IMR-90 (cell line): ENCODE results near the gene FUT1. TPM values are rescaled to one million over a fixed set of nuclear protein-coding genes. Genes with fewer than 3 reads are reported as not detected.

Experiments used
- ATAC-seq: fragments of 200-7000 bp; cut with Tn5 transposase; 2 replicates; pipeline ENCODE4 v1.9.1; 2020; ENCODE audit warnings: low read depth, mild to moderate bottlenecking, moderate library complexity
- BruUV-seq: library from RNA; stranded (reverse); fragments of 400-500 nt; replicated peaks from 2 replicates; lab custom pipeline; 2021; lab: Mats Ljungman, UMichigan
- CTCF ChIA-PET: fragments of 300-600 bp; formaldehyde crosslinking; extraction: SDS; loops from one replicate; lab custom pipeline; 2021; ENCODE audit warnings: antibody characterized with exemption; lab: Yijun Ruan, JAX
- POLR2A ChIA-PET: fragments of 300-600 bp; sonication (Branson Sonifier 250); formaldehyde crosslinking; loops from one replicate; lab custom pipeline; 2022; ENCODE audit warnings: antibody characterized with exemption; ENCODE audit not compliant: unreplicated experiment; lab: Charles Lee
- DNase-seq: peaks from one replicate; pipeline ENCODE4 v3.0.0; 2013
- H2AFZ ChIP-seq: replicated peaks from 2 replicates; pipeline ENCODE3; 2013; ENCODE audit warnings: low read length, mild to moderate bottlenecking; ENCODE audit not compliant: poor library complexity
- H2AK5ac ChIP-seq: 2 replicates; pipeline ENCODE4 v1.6.1; 2013; ENCODE audit warnings: low read depth, low read length, inconsistent platforms
- H2AK9ac ChIP-seq: replicated peaks from 2 replicates; pipeline ENCODE3; 2013; ENCODE audit warnings: mild to moderate bottlenecking, low read depth, low read length, moderate library complexity; ENCODE audit not compliant: poor library complexity
- H2BK120ac ChIP-seq: 2 replicates; pipeline ENCODE4 v1.6.1; 2013; ENCODE audit warnings: low read depth, low read length, inconsistent platforms
- H2BK15ac ChIP-seq: 3 replicates; pipeline ENCODE4 v1.6.1; 2013; ENCODE audit warnings: low read depth, low read length, inconsistent platforms
- H2BK20ac ChIP-seq: 2 replicates; pipeline ENCODE4 v1.6.1; 2013; ENCODE audit warnings: low read depth, mild to moderate bottlenecking, inconsistent platforms, low read length, moderate library complexity
- H2BK5ac ChIP-seq: 2 replicates; pipeline ENCODE4 v1.6.1; 2013; ENCODE audit warnings: mild to moderate bottlenecking, low read depth, low read length, inconsistent platforms; ENCODE audit not compliant: poor library complexity, severe bottlenecking
- H3K14ac ChIP-seq: replicated peaks from 2 replicates; pipeline ENCODE4 v1.6.1; 2013; ENCODE audit warnings: low read depth, low read length, inconsistent platforms
- H3K18ac ChIP-seq: 2 replicates; pipeline ENCODE4 v1.6.1; 2013; ENCODE audit warnings: low read depth, low read length, control low read depth
- H3K23ac ChIP-seq: 2 replicates; pipeline ENCODE4 v1.6.1; 2013; ENCODE audit warnings: low read depth, low read length, inconsistent platforms
- H3K27ac ChIP-seq: 2 replicates; pipeline ENCODE4 v1.5.1; 2013; ENCODE audit warnings: mild to moderate bottlenecking, control low read depth, low read length; ENCODE audit not compliant: insufficient read depth
- H3K27me3 ChIP-seq: 2 replicates; pipeline ENCODE4 v1.6.1; 2013; ENCODE audit warnings: low read length; ENCODE audit not compliant: control insufficient read depth, insufficient read depth
- H3K36me3 ChIP-seq: 2 replicates; pipeline ENCODE4 v1.6.1; 2013; ENCODE audit warnings: low read length, mixed read lengths; ENCODE audit not compliant: control insufficient read depth, insufficient read depth
- H3K4ac ChIP-seq: 2 replicates; pipeline ENCODE4 v1.6.1; 2013; ENCODE audit warnings: low read depth, low read length, inconsistent platforms
- H3K4me1 ChIP-seq: 2 replicates; pipeline ENCODE4 v1.6.1; 2013; ENCODE audit warnings: low read length, mixed read lengths; ENCODE audit not compliant: control insufficient read depth, insufficient read depth
- H3K4me2 ChIP-seq: 2 replicates; pipeline ENCODE4 v1.6.1; 2013; ENCODE audit warnings: low read depth, mild to moderate bottlenecking, control low read depth, low read length, moderate library complexity
- H3K4me3 ChIP-seq: 2 replicates; pipeline ENCODE4 v1.5.1; 2013; ENCODE audit warnings: low read depth, mild to moderate bottlenecking, control low read depth, low read length, moderate library complexity; ENCODE audit not compliant: insufficient read depth
- H3K56ac ChIP-seq: 2 replicates; pipeline ENCODE4 v1.6.1; 2013; ENCODE audit warnings: low read length, inconsistent platforms; ENCODE audit not compliant: insufficient read depth; ENCODE audit errors: extremely low read depth
- H3K79me1 ChIP-seq, 2 experiments: 2 replicates each; pipeline ENCODE4 v1.6.1; 2013; ENCODE audit warnings: low read length in 2 of 2, inconsistent platforms in 1 of 2, low read depth in 1 of 2
- H3K9ac ChIP-seq: 2 replicates; pipeline ENCODE4 v1.6.1; 2013; ENCODE audit warnings: low read depth, low read length, control low read depth
- H3K9me1 ChIP-seq: 2 replicates; pipeline ENCODE4 v1.6.1; 2013; ENCODE audit warnings: low read length, inconsistent platforms; ENCODE audit not compliant: insufficient read depth
- H3K9me3 ChIP-seq: 2 replicates; pipeline ENCODE4 v1.6.1; 2013; ENCODE audit warnings: low read length; ENCODE audit not compliant: control insufficient read depth, insufficient read depth
- H4K20me1 ChIP-seq: 2 replicates; pipeline ENCODE4 v1.6.1; 2013; ENCODE audit warnings: low read length, inconsistent platforms; ENCODE audit not compliant: insufficient read depth
- H4K5ac ChIP-seq: 2 replicates; pipeline ENCODE4 v1.6.1; 2013; ENCODE audit warnings: mild to moderate bottlenecking, low read depth, low read length, control low read depth
- H4K8ac ChIP-seq, 2 experiments: 2 replicates each; pipeline ENCODE4 v1.6.1; 2013; ENCODE audit warnings: low read depth in 2 of 2, low read length in 2 of 2, control low read depth in 1 of 2, inconsistent platforms in 1 of 2
- H4K91ac ChIP-seq: 2 replicates; pipeline ENCODE4 v1.6.1; 2013; ENCODE audit warnings: low read depth, low read length, inconsistent platforms; ENCODE audit not compliant: insufficient read depth
- BHLHE40 ChIP-seq: fragments of 150-350 bp; IDR thresholded peaks from 2 replicates; pipeline ENCODE4 v1.6.1; 2016; ENCODE audit warnings: mild to moderate bottlenecking, low read depth, low read length
- CEBPB ChIP-seq: IDR thresholded peaks from 2 replicates; pipeline ENCODE4 v1.6.1; 2012; ENCODE audit warnings: low read depth, low read length, improper control_type of control experiment
- CHD1 ChIP-seq: IDR thresholded peaks from 2 replicates; pipeline ENCODE4 v1.6.1; 2012; ENCODE audit warnings: low read depth, low read length, improper control_type of control experiment
- CTCF ChIP-seq: conservative IDR thresholded peaks from 2 replicates; pipeline ENCODE4 v1.5.1; 2012; ENCODE audit warnings: mild to moderate bottlenecking, low read depth, low read length, improper control_type of control experiment
- ELK1 ChIP-seq: fragments of 150-350 bp; IDR thresholded peaks from 2 replicates; pipeline ENCODE4 v1.6.1; 2016; ENCODE audit warnings: low read depth, mild to moderate bottlenecking, low read length, moderate library complexity, borderline replicate concordance
- MAFK ChIP-seq: IDR thresholded peaks from 2 replicates; pipeline ENCODE4 v1.6.1; 2012; ENCODE audit warnings: low read depth, low read length, improper control_type of control experiment
- MXI1 ChIP-seq: IDR thresholded peaks from 2 replicates; pipeline ENCODE4 v1.6.1; 2012; ENCODE audit warnings: low read depth, mild to moderate bottlenecking, low read length, moderate library complexity, borderline replicate concordance
- NFE2L2 ChIP-seq: fragments of 150-350 bp; IDR thresholded peaks from 2 replicates; pipeline ENCODE4 v1.6.1; 2016; ENCODE audit warnings: low read depth, mild to moderate bottlenecking, low read length
- POLR2A ChIP-seq: IDR thresholded peaks from 2 replicates; pipeline ENCODE4 v1.6.1; 2012; ENCODE audit warnings: mild to moderate bottlenecking, low read depth, low read length
- RAD21 ChIP-seq: IDR thresholded peaks from 2 replicates; pipeline ENCODE4 v1.6.1; 2012; ENCODE audit warnings: low read length, improper control_type of control experiment
- SMC3 ChIP-seq: fragments of 150-350 bp; IDR thresholded peaks from 2 replicates; pipeline ENCODE4 v1.6.1; 2016; ENCODE audit warnings: low read depth, mild to moderate bottlenecking, antibody characterized with exemption, low read length, moderate library complexity
- USF2 ChIP-seq: fragments of 150-350 bp; IDR thresholded peaks from 2 replicates; pipeline ENCODE4 v1.6.1; 2017; ENCODE audit warnings: mild to moderate bottlenecking, antibody characterized with exemption, low read length, low read depth
- WGBS, 2 experiments: methylation state at CpG; one replicate each; pipeline versions ENCODE4 v1.1.5 to v1.1.7; 2013; ENCODE audit warnings: missing lambda C conversion rate in 2 of 2; ENCODE audit not compliant: insufficient read length in 1 of 2; ENCODE audit errors: extremely low coverage in 2 of 2; 5-methylcytosine and 5-hydroxymethylcytosine counted together
- dilution Hi-C: fragments of 300-500 bp; cut with HindIII; formaldehyde crosslinking; loops from one replicate; pipeline ENCODE4 v1.14.3; 2018; ENCODE audit warnings: low sequenced_read_pairs; ENCODE audit not compliant: unreplicated experiment
- in situ Hi-C: fragments of 300-500 bp; cut with MboI; formaldehyde crosslinking; loops from 3 replicates; pipeline ENCODE4 v1.14.3; 2019; ENCODE audit warnings: low sequenced_read_pairs, inconsistent platforms, mixed read lengths
- intact Hi-C: fragments of 100-400 bp; cut with micrococcal nuclease; formaldehyde crosslinking; loops from 2 replicates; pipeline ENCODE4 v1.10.0; 2022
- polyA plus RNA-seq, 3 experiments: library from polyadenylated mRNA; depleted of rRNA; stranded (reverse); fragments of >200 nt; gene quantifications; 2 replicates each; pipeline ENCODE4 v1.2.3, GENCODE V29; 2012; ENCODE audit warnings: low replicate concordance in 1 of 3
- total RNA-seq: library from RNA; depleted of rRNA; stranded (reverse); fragments of >200 nt; gene quantifications from 2 replicates; pipeline ENCODE4 v1.2.3, GENCODE V29; 2012

Gene FUT1
- total and polyA plus RNA-seq, 2 of the 4 experiments (the other 2 are of a cell fraction) = 0.09 to 0.18 TPM

- dilution Hi-C loops = no loop called here
Observed at GRCh38 chr19:48728911-48729664, 23.4 kb downstream of the FUT1 start.

More at GRCh38 chr19:48728911-48729664, 23.4 kb downstream of the FUT1 start:
- H3K18ac ChIP-seq = no peak overlapping the region
- no peak overlapping the region for H2AK9ac ChIP-seq
- intact Hi-C loops (no loop called here), in situ Hi-C loops (no loop called here)
- H3K14ac ChIP-seq = no peak overlapping the region
- H3K27ac ChIP-seq = no peak overlapping the region
- H2BK5ac ChIP-seq = no peak overlapping the region
- H2AK5ac ChIP-seq = no peak overlapping the region
- no peak overlapping the region for H2BK120ac ChIP-seq
- H3K36me3 ChIP-seq = no peaks in the 10 kb centered on the region
- no peak overlapping the region for H2BK15ac ChIP-seq
- H3K79me1 ChIP-seq = no peaks in the 10 kb centered on the region
- no peak for DNase-seq
- no peaks in the 10 kb centered on the region for H3K9me3 ChIP-seq
- H2BK20ac ChIP-seq = no peak overlapping the region
- no peak overlapping the region for H4K91ac ChIP-seq
- H3K4ac ChIP-seq = no peak overlapping the region
- no peak overlapping the region for H3K4me2 ChIP-seq
- H3K4me1 ChIP-seq = peaks cover 4% of the 10 kb centered on the region; the same call in 1 of the 2 replicates
- no peak overlapping the region for H3K56ac ChIP-seq
- no peak for ATAC-seq
- no peak overlapping the region for H3K4me3 ChIP-seq
- peaks cover 6% of the 10 kb centered on the region for H3K27me3 ChIP-seq
- POLR2A ChIA-PET = no interaction called here
- H4K5ac ChIP-seq = no peak overlapping the region
- no peak overlapping the region for H3K23ac ChIP-seq
- H3K9ac ChIP-seq = no peak overlapping the region
- CTCF ChIA-PET = no interaction called here
- TF ChIP-seq SMC3 (no peak), RAD21 (no peak), ELK1 (no peak), USF2 (no peak), NFE2L2 (no peak), CEBPB (no peak), CHD1 (no peak), BHLHE40 (no peak), CTCF (no peak), MAFK (no peak), POLR2A (no peak), MXI1 (no peak)
- H4K8ac ChIP-seq = no peak overlapping the region
- H2AFZ ChIP-seq = peak overlapping the region; percentile 4
- peaks cover 5% of the 10 kb centered on the region for H3K9me1 ChIP-seq
- WGBS, 2 experiments = 32% methylated on average over 48 of the region's 77 CpGs; no CpG with 5 or more reads in 1 of the 2 experiments
- BruUV-seq = no TSS peak
- H4K20me1 ChIP-seq = no peaks in the 10 kb centered on the region
